Measurements from ENCODE around the gene ADGRG3. TPM values are rescaled to one million over a fixed set of nuclear protein-coding genes. Genes with fewer than 3 reads are reported as not detected.

Gene ADGRG3
- total and polyA plus RNA-seq, 2 experiments from 2014 or later: not detected

DNA sequence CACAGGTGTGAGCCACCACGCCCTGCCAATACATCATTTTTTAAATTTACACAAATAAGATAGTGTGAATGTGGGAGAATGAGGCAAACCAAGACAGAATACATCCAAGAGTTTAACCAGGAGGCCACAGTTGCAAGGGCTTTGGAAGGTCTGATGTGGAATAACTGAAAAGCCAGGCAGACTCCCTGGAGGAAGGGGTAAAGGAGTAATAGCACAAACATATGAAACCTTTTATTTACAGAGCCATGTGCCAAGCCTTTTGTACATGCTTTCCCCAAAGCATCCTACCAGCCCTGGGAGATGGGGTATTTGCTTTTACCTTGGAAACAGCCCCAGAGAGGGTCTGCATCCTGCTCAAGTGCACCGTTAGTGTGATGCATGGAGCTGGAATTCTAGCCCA is 4.7 kb downstream of the ADGRG3 start:
- ATAC-seq: no peak
- Histone ChIP-seq H3K79me2 (replicated peaks; ENCODE audit: insufficient read depth) (no peaks in the 10 kb centered on the region), H3K27ac (ENCODE audit: low read depth) (no peak overlapping the region), H3K4me3 (no peak overlapping the region), H2AFZ (no peak overlapping the region), H4K20me1 (replicated peaks; ENCODE audit: insufficient read depth) (no peaks in the 10 kb centered on the region), H3K4me1 (ENCODE audit: insufficient read depth) (peaks cover 13% of the 10 kb centered on the region), H3K36me3 (ENCODE audit: insufficient read depth) (no peaks in the 10 kb centered on the region), H3K9me2 (ENCODE audit: insufficient read depth) (no peaks in the 10 kb centered on the region), H3K4me2 (no peak overlapping the region), H3F3A (replicated peaks; ENCODE audit: low read depth) (no peaks in the 10 kb centered on the region), H3K27me3 (ENCODE audit: insufficient read depth) (no peaks in the 10 kb centered on the region)
- TF ChIP-seq, protein P1, sequence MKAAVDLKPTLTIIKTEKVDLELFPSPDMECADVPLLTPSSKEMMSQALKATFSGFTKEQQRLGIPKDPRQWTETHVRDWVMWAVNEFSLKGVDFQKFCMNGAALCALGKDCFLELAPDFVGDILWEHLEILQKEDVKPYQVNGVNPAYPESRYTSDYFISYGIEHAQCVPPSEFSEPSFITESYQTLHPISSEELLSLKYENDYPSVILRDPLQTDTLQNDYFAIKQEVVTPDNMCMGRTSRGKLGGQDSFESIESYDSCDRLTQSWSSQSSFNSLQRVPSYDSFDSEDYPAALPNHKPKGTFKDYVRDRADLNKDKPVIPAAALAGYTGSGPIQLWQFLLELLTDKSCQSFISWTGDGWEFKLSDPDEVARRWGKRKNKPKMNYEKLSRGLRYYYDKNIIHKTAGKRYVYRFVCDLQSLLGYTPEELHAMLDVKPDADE (IDR thresholded peaks at IDR 0.05): no peak
- TF ChIP-seq, protein P2, sequence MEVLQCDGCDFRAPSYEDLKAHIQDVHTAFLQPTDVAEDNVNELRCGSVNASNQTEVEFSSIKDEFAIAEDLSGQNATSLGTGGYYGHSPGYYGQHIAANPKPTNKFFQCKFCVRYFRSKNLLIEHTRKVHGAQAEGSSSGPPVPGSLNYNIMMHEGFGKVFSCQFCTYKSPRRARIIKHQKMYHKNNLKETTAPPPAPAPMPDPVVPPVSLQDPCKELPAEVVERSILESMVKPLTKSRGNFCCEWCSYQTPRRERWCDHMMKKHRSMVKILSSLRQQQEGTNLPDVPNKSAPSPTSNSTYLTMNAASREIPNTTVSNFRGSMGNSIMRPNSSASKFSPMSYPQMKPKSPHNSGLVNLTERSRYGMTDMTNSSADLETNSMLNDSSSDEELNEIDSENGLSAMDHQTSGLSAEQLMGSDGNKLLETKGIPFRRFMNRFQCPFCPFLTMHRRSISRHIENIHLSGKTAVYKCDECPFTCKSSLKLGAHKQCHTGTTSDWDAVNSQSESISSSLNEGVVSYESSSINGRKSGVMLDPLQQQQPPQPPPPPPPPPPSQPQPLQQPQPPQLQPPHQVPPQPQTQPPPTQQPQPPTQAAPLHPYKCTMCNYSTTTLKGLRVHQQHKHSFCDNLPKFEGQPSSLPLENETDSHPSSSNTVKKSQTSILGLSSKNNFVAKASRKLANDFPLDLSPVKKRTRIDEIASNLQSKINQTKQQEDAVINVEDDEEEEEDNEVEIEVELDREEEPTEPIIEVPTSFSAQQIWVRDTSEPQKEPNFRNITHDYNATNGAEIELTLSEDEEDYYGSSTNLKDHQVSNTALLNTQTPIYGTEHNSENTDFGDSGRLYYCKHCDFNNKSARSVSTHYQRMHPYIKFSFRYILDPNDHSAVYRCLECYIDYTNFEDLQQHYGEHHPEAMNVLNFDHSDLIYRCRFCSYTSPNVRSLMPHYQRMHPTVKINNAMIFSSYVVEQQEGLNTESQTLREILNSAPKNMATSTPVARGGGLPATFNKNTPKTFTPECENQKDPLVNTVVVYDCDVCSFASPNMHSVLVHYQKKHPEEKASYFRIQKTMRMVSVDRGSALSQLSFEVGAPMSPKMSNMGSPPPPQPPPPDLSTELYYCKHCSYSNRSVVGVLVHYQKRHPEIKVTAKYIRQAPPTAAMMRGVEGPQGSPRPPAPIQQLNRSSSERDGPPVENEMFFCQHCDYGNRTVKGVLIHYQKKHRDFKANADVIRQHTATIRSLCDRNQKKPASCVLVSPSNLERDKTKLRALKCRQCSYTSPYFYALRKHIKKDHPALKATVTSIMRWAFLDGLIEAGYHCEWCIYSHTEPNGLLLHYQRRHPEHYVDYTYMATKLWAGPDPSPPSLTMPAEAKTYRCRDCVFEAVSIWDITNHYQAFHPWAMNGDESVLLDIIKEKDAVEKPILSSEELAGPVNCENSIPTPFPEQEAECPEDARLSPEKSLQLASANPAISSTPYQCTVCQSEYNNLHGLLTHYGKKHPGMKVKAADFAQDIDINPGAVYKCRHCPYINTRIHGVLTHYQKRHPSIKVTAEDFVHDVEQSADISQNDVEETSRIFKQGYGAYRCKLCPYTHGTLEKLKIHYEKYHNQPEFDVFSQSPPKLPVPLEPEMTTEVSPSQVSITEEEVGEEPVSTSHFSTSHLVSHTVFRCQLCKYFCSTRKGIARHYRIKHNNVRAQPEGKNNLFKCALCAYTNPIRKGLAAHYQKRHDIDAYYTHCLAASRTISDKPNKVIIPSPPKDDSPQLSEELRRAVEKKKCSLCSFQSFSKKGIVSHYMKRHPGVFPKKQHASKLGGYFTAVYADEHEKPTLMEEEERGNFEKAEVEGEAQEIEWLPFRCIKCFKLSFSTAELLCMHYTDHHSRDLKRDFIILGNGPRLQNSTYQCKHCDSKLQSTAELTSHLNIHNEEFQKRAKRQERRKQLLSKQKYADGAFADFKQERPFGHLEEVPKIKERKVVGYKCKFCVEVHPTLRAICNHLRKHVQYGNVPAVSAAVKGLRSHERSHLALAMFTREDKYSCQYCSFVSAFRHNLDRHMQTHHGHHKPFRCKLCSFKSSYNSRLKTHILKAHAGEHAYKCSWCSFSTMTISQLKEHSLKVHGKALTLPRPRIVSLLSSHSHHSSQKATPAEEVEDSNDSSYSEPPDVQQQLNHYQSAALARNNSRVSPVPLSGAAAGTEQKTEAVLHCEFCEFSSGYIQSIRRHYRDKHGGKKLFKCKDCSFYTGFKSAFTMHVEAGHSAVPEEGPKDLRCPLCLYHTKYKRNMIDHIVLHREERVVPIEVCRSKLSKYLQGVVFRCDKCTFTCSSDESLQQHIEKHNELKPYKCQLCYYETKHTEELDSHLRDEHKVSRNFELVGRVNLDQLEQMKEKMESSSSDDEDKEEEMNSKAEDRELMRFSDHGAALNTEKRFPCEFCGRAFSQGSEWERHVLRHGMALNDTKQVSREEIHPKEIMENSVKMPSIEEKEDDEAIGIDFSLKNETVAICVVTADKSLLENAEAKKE (CRISPR knock-in tag; IDR thresholded peaks at IDR 0.05): no peak
- TF ChIP-seq CREB1 (CRISPR knock-in tag; IDR thresholded peaks at IDR 0.05; ENCODE audit: low read depth): no peak
- no peak for TF ChIP-seq STAT1 (IDR thresholded peaks at IDR 0.05; ENCODE audit: unreplicated experiment)
- TF ChIP-seq ZNF114 (CRISPR knock-in tag; IDR thresholded peaks at IDR 0.05): no peak
- TF ChIP-seq JUNB (IDR thresholded peaks at IDR 0.05; ENCODE audit: unreplicated experiment): no peak
- TF ChIP-seq NANOG (IDR thresholded peaks at IDR 0.05; ENCODE audit: borderline replicate concordance): no peak
- no peak for TF ChIP-seq EZH2 (IDR thresholded peaks at IDR 0.05; ENCODE audit: low read depth, unreplicated experiment)
- no peak for TF ChIP-seq EZH2phosphoT487 (IDR thresholded peaks at IDR 0.05; ENCODE audit: unreplicated experiment)
- TF ChIP-seq POLR2AphosphoS5 (IDR thresholded peaks at IDR 0.05; ENCODE audit: low read depth): no peak
- TF ChIP-seq, protein P3, sequence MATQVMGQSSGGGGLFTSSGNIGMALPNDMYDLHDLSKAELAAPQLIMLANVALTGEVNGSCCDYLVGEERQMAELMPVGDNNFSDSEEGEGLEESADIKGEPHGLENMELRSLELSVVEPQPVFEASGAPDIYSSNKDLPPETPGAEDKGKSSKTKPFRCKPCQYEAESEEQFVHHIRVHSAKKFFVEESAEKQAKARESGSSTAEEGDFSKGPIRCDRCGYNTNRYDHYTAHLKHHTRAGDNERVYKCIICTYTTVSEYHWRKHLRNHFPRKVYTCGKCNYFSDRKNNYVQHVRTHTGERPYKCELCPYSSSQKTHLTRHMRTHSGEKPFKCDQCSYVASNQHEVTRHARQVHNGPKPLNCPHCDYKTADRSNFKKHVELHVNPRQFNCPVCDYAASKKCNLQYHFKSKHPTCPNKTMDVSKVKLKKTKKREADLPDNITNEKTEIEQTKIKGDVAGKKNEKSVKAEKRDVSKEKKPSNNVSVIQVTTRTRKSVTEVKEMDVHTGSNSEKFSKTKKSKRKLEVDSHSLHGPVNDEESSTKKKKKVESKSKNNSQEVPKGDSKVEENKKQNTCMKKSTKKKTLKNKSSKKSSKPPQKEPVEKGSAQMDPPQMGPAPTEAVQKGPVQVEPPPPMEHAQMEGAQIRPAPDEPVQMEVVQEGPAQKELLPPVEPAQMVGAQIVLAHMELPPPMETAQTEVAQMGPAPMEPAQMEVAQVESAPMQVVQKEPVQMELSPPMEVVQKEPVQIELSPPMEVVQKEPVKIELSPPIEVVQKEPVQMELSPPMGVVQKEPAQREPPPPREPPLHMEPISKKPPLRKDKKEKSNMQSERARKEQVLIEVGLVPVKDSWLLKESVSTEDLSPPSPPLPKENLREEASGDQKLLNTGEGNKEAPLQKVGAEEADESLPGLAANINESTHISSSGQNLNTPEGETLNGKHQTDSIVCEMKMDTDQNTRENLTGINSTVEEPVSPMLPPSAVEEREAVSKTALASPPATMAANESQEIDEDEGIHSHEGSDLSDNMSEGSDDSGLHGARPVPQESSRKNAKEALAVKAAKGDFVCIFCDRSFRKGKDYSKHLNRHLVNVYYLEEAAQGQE (IDR thresholded peaks at IDR 0.05; ENCODE audit: unreplicated experiment): no peak
- no peak for TF ChIP-seq ZNF331 (CRISPR knock-in tag; IDR thresholded peaks at IDR 0.05; ENCODE audit: low read depth)
- TF ChIP-seq, protein P4, sequence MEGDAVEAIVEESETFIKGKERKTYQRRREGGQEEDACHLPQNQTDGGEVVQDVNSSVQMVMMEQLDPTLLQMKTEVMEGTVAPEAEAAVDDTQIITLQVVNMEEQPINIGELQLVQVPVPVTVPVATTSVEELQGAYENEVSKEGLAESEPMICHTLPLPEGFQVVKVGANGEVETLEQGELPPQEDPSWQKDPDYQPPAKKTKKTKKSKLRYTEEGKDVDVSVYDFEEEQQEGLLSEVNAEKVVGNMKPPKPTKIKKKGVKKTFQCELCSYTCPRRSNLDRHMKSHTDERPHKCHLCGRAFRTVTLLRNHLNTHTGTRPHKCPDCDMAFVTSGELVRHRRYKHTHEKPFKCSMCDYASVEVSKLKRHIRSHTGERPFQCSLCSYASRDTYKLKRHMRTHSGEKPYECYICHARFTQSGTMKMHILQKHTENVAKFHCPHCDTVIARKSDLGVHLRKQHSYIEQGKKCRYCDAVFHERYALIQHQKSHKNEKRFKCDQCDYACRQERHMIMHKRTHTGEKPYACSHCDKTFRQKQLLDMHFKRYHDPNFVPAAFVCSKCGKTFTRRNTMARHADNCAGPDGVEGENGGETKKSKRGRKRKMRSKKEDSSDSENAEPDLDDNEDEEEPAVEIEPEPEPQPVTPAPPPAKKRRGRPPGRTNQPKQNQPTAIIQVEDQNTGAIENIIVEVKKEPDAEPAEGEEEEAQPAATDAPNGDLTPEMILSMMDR (conservative IDR thresholded peaks at IDR 0.05; ENCODE audit: low read depth in 2 of 2): no peak
- no peak overlapping the region for H3K4me3 Mint-ChIP-seq
- peaks cover 7% of the 10 kb centered on the region for H3K27me3 Mint-ChIP-seq (ENCODE audit: insufficient read depth, low read depth, poor library complexity)
- DNase-seq (ENCODE audit: low spot score): no peak
- H3K27ac Mint-ChIP-seq: no peak overlapping the region
- H3K4me1 Mint-ChIP-seq: peaks cover 22% of the 10 kb centered on the region
- H3K36me3 Mint-ChIP-seq (ENCODE audit: low read depth): no peaks in the 10 kb centered on the region
- no peaks in the 10 kb centered on the region; the same call in none of the 3 replicates for H3K9me3 Mint-ChIP-seq

Measured in GM23338 (cell line).